HEK293 (cell line): ENCODE measurements around the gene CACNG7.
A peak's percentile ranks its signal among the peaks of the same experiment; 100 is the strongest.

Experiments
- GLIS2 ChIP-seq: fragments of 450-650 bp; formaldehyde crosslinking; IDR thresholded peaks from 2 replicates; pipeline ENCODE4 v1.5.1; 2016; ENCODE audit warnings: missing biosample characterization, missing genetic modification characterization
- KLF8 ChIP-seq: fragments of 450-650 bp; formaldehyde crosslinking; IDR thresholded peaks from 2 replicates; pipeline ENCODE4 v1.5.1; 2016; ENCODE audit warnings: missing biosample characterization, missing genetic modification characterization
- SP2 ChIP-seq: fragments of 450-650 bp; formaldehyde crosslinking; IDR thresholded peaks from 2 replicates; pipeline ENCODE4 v1.5.1; 2016; ENCODE audit warnings: missing biosample characterization, missing genetic modification characterization
- TF ChIP-seq, protein P1 (sequence below): fragments of 450-650 bp; formaldehyde crosslinking; IDR thresholded peaks from 2 replicates; pipeline ENCODE4 v1.5.1; 2016; ENCODE audit warnings: missing biosample characterization, missing genetic modification characterization
- TF ChIP-seq, protein P2 (sequence below): fragments of 450-650 bp; formaldehyde crosslinking; IDR thresholded peaks from 2 replicates; pipeline ENCODE4 v1.5.1; 2016; ENCODE audit warnings: missing biosample characterization, missing genetic modification characterization
- TF ChIP-seq, protein P3 (sequence below): sonication (generic); formaldehyde crosslinking; IDR thresholded peaks from 2 replicates; pipeline ENCODE4 v1.8.1; 2022; ENCODE audit warnings: mild to moderate bottlenecking, moderate library complexity, missing genetic modification reagents

DNA sequence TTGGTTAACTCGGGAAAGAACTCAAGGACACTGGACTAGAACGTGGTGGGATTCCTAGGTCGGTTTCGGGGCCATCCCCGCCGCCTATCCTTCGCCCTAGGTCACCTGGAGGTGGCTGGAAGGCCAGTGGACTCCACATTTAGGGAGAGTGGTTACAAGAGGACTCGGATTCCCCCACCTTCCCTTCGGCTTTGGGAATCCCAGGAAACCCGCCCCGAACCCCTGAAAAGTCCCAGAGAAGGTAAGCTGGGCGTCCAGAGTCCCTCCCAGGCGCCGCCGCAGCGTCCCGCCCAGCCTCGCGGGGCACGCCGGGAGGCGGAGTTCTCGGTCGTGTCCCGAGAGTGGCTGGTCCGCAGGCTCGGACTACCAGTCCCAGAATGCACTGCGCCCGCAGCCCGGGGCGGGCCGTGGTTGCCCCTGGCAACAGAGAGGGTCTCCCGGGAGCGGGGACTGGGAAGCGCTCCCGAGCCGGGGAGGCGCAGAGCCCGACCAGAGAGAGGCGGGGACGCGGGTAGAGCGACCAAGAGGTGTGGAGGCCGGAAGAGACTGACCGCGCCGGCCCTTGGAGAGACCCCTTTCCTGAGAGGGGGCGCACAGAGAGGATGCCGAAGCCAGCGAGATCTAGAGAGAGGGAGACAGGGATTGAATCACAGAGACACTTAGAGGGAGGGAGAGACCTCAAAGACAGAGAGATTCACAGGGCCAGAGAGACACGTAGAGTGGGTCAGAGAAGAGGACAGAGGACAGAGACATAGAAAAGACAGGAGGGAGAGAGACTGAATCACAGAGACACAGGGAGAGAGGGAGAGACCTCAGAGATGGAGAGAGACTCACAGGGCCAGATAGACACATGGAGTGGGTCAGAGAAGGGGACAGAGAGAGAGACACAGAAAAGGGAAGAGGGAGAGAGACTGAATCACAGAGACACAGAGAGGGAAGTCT is 29.7 kb upstream of the CACNG7 start:
- TF ChIP-seq, protein P1, sequence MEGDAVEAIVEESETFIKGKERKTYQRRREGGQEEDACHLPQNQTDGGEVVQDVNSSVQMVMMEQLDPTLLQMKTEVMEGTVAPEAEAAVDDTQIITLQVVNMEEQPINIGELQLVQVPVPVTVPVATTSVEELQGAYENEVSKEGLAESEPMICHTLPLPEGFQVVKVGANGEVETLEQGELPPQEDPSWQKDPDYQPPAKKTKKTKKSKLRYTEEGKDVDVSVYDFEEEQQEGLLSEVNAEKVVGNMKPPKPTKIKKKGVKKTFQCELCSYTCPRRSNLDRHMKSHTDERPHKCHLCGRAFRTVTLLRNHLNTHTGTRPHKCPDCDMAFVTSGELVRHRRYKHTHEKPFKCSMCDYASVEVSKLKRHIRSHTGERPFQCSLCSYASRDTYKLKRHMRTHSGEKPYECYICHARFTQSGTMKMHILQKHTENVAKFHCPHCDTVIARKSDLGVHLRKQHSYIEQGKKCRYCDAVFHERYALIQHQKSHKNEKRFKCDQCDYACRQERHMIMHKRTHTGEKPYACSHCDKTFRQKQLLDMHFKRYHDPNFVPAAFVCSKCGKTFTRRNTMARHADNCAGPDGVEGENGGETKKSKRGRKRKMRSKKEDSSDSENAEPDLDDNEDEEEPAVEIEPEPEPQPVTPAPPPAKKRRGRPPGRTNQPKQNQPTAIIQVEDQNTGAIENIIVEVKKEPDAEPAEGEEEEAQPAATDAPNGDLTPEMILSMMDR (tag by site-specific recombination), result 0 out of 2 replicates have a peak, but pooled peaks have one; percentile 14
- TF ChIP-seq SP2, result peak; percentile 93
- no peak for TF ChIP-seq GLIS2 (tag by site-specific recombination)
- peak; percentile 90 for TF ChIP-seq KLF8 (tag by site-specific recombination)
- TF ChIP-seq, protein P2, sequence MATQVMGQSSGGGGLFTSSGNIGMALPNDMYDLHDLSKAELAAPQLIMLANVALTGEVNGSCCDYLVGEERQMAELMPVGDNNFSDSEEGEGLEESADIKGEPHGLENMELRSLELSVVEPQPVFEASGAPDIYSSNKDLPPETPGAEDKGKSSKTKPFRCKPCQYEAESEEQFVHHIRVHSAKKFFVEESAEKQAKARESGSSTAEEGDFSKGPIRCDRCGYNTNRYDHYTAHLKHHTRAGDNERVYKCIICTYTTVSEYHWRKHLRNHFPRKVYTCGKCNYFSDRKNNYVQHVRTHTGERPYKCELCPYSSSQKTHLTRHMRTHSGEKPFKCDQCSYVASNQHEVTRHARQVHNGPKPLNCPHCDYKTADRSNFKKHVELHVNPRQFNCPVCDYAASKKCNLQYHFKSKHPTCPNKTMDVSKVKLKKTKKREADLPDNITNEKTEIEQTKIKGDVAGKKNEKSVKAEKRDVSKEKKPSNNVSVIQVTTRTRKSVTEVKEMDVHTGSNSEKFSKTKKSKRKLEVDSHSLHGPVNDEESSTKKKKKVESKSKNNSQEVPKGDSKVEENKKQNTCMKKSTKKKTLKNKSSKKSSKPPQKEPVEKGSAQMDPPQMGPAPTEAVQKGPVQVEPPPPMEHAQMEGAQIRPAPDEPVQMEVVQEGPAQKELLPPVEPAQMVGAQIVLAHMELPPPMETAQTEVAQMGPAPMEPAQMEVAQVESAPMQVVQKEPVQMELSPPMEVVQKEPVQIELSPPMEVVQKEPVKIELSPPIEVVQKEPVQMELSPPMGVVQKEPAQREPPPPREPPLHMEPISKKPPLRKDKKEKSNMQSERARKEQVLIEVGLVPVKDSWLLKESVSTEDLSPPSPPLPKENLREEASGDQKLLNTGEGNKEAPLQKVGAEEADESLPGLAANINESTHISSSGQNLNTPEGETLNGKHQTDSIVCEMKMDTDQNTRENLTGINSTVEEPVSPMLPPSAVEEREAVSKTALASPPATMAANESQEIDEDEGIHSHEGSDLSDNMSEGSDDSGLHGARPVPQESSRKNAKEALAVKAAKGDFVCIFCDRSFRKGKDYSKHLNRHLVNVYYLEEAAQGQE (tag by site-specific recombination), result 0 out of 2 replicates have a peak, but pooled peaks have one; percentile 13
- TF ChIP-seq, protein P3, sequence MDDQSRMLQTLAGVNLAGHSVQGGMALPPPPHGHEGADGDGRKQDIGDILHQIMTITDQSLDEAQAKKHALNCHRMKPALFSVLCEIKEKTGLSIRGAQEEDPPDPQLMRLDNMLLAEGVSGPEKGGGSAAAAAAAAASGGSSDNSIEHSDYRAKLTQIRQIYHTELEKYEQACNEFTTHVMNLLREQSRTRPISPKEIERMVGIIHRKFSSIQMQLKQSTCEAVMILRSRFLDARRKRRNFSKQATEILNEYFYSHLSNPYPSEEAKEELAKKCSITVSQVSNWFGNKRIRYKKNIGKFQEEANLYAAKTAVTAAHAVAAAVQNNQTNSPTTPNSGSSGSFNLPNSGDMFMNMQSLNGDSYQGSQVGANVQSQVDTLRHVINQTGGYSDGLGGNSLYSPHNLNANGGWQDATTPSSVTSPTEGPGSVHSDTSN (CRISPR knock-in tag), result peak; percentile 80; the same call in 1 of the 2 replicates
